ENCODE data around the gene MYBBP1A.

Gene MYBBP1A

DNA sequence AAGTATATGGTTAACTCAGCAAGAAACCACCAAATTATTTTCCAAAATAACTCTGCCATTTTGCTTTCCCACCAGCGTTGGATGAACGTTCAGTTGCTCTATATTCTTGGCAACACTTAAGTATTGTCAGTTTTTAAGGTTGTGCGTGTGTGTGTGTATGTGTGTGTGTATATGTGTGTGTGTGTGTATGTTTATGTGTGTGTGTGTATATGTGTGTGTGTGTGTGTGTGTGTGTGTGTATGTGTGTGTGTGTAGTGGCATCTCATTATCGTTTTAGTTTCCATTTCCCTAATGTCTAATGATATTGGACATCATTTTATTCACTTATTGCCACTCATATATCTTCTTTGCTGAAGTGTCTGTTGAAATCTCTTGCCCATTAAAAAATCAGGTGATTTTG lies 17.9 kb upstream of the MYBBP1A start:
- TF ChIP-seq, protein P1, sequence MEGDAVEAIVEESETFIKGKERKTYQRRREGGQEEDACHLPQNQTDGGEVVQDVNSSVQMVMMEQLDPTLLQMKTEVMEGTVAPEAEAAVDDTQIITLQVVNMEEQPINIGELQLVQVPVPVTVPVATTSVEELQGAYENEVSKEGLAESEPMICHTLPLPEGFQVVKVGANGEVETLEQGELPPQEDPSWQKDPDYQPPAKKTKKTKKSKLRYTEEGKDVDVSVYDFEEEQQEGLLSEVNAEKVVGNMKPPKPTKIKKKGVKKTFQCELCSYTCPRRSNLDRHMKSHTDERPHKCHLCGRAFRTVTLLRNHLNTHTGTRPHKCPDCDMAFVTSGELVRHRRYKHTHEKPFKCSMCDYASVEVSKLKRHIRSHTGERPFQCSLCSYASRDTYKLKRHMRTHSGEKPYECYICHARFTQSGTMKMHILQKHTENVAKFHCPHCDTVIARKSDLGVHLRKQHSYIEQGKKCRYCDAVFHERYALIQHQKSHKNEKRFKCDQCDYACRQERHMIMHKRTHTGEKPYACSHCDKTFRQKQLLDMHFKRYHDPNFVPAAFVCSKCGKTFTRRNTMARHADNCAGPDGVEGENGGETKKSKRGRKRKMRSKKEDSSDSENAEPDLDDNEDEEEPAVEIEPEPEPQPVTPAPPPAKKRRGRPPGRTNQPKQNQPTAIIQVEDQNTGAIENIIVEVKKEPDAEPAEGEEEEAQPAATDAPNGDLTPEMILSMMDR (IDR thresholded peaks at IDR 0.05; ENCODE audit: low read depth, low read length), result no peak
- no peak overlapping the region for H3K4me3 ChIP-seq (replicated peaks in 1 of 2; ENCODE audit: low read depth in 2 of 2, low read length in 2 of 2)
- no peak for DNase-seq (ENCODE audit: low read depth in 2 of 2)

DNA sequence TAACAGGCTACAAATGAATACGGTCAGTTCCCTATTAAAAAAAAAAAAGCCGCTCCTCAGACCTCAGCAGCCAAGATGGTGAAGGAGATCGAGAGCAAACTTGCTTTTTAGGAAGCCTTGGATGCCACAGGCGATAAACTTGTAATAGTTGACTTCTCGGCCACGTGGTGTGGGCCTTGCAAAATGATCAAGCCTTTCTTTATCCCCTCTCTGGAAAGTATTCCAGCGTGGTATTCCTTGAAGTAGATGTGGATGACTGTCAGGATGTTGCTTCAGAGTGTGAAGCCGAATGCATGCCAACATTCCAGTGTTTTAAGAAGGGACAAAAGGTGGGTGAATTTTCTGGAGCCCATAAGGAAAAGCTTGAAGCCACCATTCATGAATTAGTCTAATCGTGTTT lies 16.9 kb upstream of the MYBBP1A start:
- no peak for DNase-seq (ENCODE audit: low read depth in 2 of 2)
- no peak overlapping the region for H3K4me3 ChIP-seq (replicated peaks in 1 of 2; ENCODE audit: low read depth in 2 of 2, low read length in 2 of 2)
- TF ChIP-seq, protein P1 (IDR thresholded peaks at IDR 0.05; ENCODE audit: low read depth, low read length), result no peak

DNA sequence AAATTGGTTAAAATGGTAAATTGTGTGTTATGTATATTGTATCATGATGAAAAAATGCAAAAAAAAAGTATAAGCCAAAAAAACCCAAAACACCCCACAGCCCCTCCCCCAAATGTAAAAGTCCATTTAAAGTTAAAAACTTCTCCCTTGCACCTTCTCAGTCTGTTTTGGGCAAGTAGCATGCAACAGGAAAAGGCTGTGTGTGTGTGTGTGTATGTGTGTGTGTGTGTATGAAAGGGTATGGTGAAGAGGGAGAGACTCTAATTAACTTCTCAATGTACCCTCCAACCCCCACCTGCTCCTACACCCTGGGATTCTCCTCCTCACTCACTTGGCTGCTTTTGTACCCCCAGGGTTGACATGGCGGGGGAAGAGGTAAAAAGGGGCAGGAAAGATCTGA lies 14.4 kb upstream of the MYBBP1A start:
- peak in 1 of 2 donors; percentile 17 for DNase-seq (ENCODE audit: low read depth in 2 of 2)
- no peak overlapping the region for H3K4me3 ChIP-seq (replicated peaks in 1 of 2; ENCODE audit: low read depth in 2 of 2, low read length in 2 of 2)
- TF ChIP-seq, protein P1 (IDR thresholded peaks at IDR 0.05; ENCODE audit: low read depth, low read length), result no peak

DNA sequence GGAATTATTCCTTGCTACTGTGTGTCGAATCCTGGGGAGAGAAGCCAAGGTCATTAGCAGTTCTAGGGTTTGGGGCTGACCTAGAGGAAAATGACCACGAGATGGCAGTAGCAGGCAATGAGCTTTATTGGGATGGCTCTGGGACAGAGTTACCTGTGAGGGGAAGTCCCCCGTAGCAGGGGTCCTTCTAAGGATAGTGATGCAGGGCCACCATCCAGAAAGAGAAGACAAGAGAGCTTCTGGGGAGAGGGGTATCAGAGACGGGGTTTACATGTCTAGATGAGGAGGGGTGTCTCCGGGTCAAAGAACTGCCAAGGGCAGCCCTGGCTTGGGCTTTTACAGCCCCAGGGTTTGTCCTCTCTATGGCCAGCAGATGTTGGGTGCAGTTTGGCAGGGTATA lies 11.6 kb upstream of the MYBBP1A start:
- TF ChIP-seq, protein P1 (IDR thresholded peaks at IDR 0.05; ENCODE audit: low read depth, low read length), result peak; percentile 79
- peak; percentile 61 to 65 for DNase-seq (ENCODE audit: low read depth in 2 of 2)
- no peak overlapping the region for H3K4me3 ChIP-seq (replicated peaks in 1 of 2; ENCODE audit: low read depth in 2 of 2, low read length in 2 of 2)

DNA sequence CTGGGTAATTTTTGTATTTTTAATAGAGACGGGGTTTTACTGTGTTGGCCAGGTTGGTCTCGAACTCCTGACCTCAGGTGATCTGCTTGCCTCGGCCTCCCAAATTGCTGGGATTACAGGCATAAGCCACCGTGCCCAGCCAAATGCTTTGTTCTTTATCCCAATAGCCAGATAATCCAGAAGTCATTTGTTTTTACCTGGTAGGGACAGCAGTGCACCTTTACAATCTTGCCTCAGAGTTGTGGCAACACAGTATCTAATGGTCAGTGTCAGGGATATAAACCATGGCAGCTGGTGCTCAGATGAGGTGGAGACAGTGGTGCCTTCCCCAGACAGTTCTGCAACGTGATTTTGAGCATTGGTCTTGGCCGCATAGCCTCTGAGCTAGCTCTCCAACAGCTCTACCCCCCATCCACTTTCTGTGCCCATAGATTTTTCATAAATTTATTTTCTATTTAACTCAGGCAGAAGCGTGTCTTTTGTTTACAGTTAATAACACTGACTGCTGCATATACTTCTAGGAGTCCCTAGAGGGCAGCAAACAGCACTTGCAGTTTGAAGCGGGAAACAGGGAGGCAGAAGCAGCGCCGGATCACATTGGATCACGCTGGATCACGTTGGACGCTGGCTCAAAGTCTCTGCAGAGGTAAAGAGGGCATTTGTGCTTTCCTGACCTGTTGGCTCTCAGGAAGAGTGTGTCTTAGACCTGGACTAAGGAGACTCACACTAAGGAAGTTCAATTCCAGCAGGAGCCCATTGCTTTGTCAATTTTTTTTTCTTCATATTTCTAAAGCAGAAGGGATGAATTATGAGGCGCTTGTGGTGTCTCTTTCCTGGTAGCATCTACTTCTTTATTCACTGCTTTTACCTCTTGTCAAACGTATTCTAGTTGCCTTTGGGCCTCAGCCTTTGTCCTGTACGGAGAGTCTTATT lies 10.3 kb upstream of the MYBBP1A start:
- no peak overlapping the region for H3K4me3 ChIP-seq (replicated peaks in 1 of 2; ENCODE audit: low read depth in 2 of 2, low read length in 2 of 2)
- TF ChIP-seq, protein P1 (IDR thresholded peaks at IDR 0.05; ENCODE audit: low read depth, low read length), result peak; percentile 93
- peak; percentile 84 to 87 for DNase-seq (ENCODE audit: low read depth in 2 of 2)

DNA sequence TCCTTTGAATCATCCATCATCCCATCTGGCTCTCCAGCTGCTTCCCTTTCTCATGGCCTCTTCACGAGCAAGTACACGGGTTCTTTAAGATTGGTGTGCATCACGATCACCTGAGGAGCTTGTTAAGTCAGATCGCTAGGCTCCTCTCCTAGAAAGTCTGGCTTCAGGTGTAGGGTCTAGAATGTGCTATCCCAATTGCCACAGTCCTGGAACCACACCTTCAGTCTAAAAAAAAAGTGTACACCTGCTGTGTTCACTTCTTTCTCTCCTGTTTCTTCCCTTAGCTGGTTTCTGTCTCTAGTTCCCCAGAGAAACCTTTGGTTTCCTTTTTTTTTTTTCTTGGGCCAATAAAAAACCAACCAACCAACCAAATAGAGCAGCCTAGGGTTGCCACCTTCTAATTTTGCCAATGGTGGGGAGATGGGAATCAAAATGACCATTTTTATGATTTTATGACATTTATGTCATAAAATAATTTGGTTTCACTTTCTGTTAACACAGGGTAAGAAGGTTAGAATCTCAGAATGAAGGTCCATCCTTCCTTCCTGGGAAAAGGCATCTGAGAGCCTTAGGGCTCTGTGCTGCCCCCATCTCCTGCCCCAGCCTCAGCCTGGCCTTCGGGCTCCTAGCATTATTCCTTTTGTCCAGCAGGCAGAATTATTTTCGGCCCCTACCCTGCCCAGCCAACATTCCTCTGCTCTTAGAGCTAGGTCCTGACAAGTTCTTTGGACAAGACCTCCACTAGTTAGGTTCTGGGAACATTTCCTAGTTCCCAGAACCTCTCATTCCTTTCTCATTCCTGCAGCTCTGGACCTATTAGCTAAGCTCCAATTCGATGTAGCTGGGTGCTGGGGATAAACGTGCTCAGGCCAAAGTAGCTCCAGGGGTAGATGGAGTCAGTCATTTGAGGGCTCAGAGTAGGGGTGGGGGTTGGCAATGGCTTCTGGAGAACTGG lies 7.1 kb upstream of the MYBBP1A start:
- TF ChIP-seq, protein P1 (IDR thresholded peaks at IDR 0.05; ENCODE audit: low read depth, low read length), result no peak
- peak in 1 of 2 donors; percentile 44 for DNase-seq (ENCODE audit: low read depth in 2 of 2)
- H3K4me3 ChIP-seq (replicated peaks in 1 of 2; ENCODE audit: low read depth in 2 of 2, low read length in 2 of 2), result no peak overlapping the region

Measured in cardiac fibroblast (primary cell).